GM19025 (cell line): ENCODE results near the gene GPATCH1.

Experiments
- ATAC-seq: cut with Tn5 transposase; IDR thresholded peaks from one replicate; pipeline ENCODE4 v1.9.1; 2021; ENCODE audit warnings: mild to moderate bottlenecking, low read depth, moderate library complexity; ENCODE audit not compliant: unreplicated experiment

Gene GPATCH1

GRCh38 chr19:33063753-33064457, 17.1 kb upstream of the GPATCH1 start:
- ATAC-seq: no peak

- ATAC-seq: no peak
These were observed 16.6 kb upstream of the GPATCH1 start for GRCh38 chr19:33064458-33064791.

GRCh38 chr19:33064792-33065550, 16.0 kb upstream of the GPATCH1 start, which contains the start of gene RHPN2:
TSS of gene RHPN2 (minus strand) at chr19:33064888. CDS start at chr19:33064852, 36 bp downstream.
- no peak for ATAC-seq

GRCh38 chr19:33066543-33066942, 14.4 kb upstream of the GPATCH1 start:
- no peak for ATAC-seq

- no peak for ATAC-seq
These were observed 13.9 kb upstream of the GPATCH1 start for GRCh38 chr19:33067121-33067520.

GRCh38 chr19:33071887-33072286, 9.1 kb upstream of the GPATCH1 start:
- no peak for ATAC-seq

- ATAC-seq: no peak
These were observed 5.5 kb upstream of the GPATCH1 start for GRCh38 chr19:33075519-33075918.

GRCh38 chr19:33085570-33086128, 4.7 kb downstream of the GPATCH1 start:
- no peak for ATAC-seq

- ATAC-seq: no peak
These were observed 6.0 kb downstream of the GPATCH1 start for GRCh38 chr19:33086955-33087354.

- no peak for ATAC-seq
These were observed 8.0 kb downstream of the GPATCH1 start for GRCh38 chr19:33089010-33089409.

GRCh38 chr19:33090179-33090578, 9.2 kb downstream of the GPATCH1 start:
- no peak for ATAC-seq

- no peak for ATAC-seq
These were observed 12.6 kb downstream of the GPATCH1 start for GRCh38 chr19:33093420-33094210.

- no peak for ATAC-seq
These were observed 13.6 kb downstream of the GPATCH1 start for GRCh38 chr19:33094436-33095067.

- no peak for ATAC-seq
These were observed 15.0 kb downstream of the GPATCH1 start for GRCh38 chr19:33096005-33096404.

- no peak for ATAC-seq
These were observed 17.1 kb downstream of the GPATCH1 start for GRCh38 chr19:33098055-33098534.

- ATAC-seq: no peak
These were observed 20.1 kb downstream of the GPATCH1 start for GRCh38 chr19:33100894-33101644.

- no peak for ATAC-seq
These were observed 21.9 kb downstream of the GPATCH1 start for GRCh38 chr19:33102893-33103292.

- no peak for ATAC-seq
These were observed 27.2 kb downstream of the GPATCH1 start for GRCh38 chr19:33108161-33108560.

- no peak for ATAC-seq
These were observed 29.3 kb downstream of the GPATCH1 start for GRCh38 chr19:33110137-33110910.
